GM12878 (cell line): Measurements from ENCODE around the gene CLN6. TPM values are rescaled to one million over a fixed set of nuclear protein-coding genes. Genes with fewer than 3 reads are reported as not detected.

Experiments used
- ATAC-seq: fragments of 200-7000 bp; cut with Tn5 transposase; 3 replicates; pipeline ENCODE4 v1.9.1; 2020; ENCODE audit warnings: mild to moderate bottlenecking, moderate library complexity
- BruUV-seq: library from RNA; stranded (reverse); fragments of 400-500 nt; replicated peaks from 2 replicates; lab custom pipeline; 2021; lab: Mats Ljungman, UMichigan
- CTCF ChIA-PET: fragments of 300-600 bp; sonication (Branson Sonifier 250); formaldehyde crosslinking; extraction: SDS; loops from one replicate; lab custom pipeline; 2021; ENCODE audit warnings: inconsistent platforms; lab: Yijun Ruan, JAX
- POLR2A ChIA-PET: fragments of 350-600 bp; formaldehyde crosslinking; extraction: SDS; loops from one replicate; lab custom pipeline; 2021; ENCODE audit warnings: inconsistent platforms; lab: Charles Lee
- RAD21 ChIA-PET: fragments of 300-600 bp; sonication (Branson Sonifier 250); formaldehyde crosslinking; loops from one replicate; lab custom pipeline; 2023; ENCODE audit warnings: antibody characterized with exemption; ENCODE audit not compliant: unreplicated experiment; lab: Charles Lee
- SMC1A ChIA-PET: fragments of 300-600 bp; sonication (Branson Sonifier 250); formaldehyde crosslinking; loops from one replicate; lab custom pipeline; 2023; ENCODE audit not compliant: unreplicated experiment, uncharacterized antibody; lab: Charles Lee
- DNase-seq: peaks from one replicate; pipeline ENCODE4 v3.0.0-alpha.2; 2011; ENCODE audit warnings: low read depth, low spot score
- FAIRE-seq: peaks from 3 replicates; lab custom pipeline; 2011; peaks lifted over from hg19 to GRCh38; lab: Jason Lieb, UNC
- H2AFZ ChIP-seq: 2 replicates; pipeline ENCODE4 v1.6.0; 2011; ENCODE audit warnings: low read depth, low read length, control low read depth; ENCODE audit not compliant: control insufficient read depth
- H3K27ac ChIP-seq: 2 replicates; pipeline ENCODE4 v1.5.1; 2011; ENCODE audit warnings: control low read depth; ENCODE audit not compliant: control insufficient read depth, insufficient read depth
- H3K27me3 ChIP-seq, 2 experiments: replicated peaks in 1 of 2; 2 replicates each; pipeline versions ENCODE4 v1.6.0 to v1.6.1; 2011; ENCODE audit warnings: low read length in 1 of 2; ENCODE audit not compliant: control insufficient read depth in 2 of 2, insufficient read depth in 2 of 2
- H3K36me3 ChIP-seq, 2 experiments: 2 replicates each; pipeline ENCODE4 v1.5.1; 2011; ENCODE audit warnings: low read length in 1 of 2; ENCODE audit not compliant: control insufficient read depth in 2 of 2, insufficient read depth in 2 of 2
- H3K4me1 ChIP-seq: 2 replicates; pipeline ENCODE4 v1.6.1; 2011; ENCODE audit warnings: mild to moderate bottlenecking, low read length, moderate library complexity, mixed read lengths; ENCODE audit not compliant: control insufficient read depth, insufficient read depth
- H3K4me2 ChIP-seq: 2 replicates; pipeline ENCODE4 v1.6.0; 2011; ENCODE audit warnings: control low read depth; ENCODE audit not compliant: control insufficient read depth, insufficient read depth
- H3K4me3 ChIP-seq: fragments of 200-600 bp; sonication (generic); 2 replicates; pipeline ENCODE4 v1.5.1; 2016
- H3K79me2 ChIP-seq: 2 replicates; pipeline ENCODE4 v1.6.0; 2011; ENCODE audit warnings: low read length; ENCODE audit not compliant: control insufficient read depth, insufficient read depth
- H3K9ac ChIP-seq: 2 replicates; pipeline ENCODE4 v1.8.0; 2011; ENCODE audit warnings: low read length, control low read depth, mixed read lengths; ENCODE audit not compliant: control insufficient read depth, insufficient read depth
- H3K9me3 ChIP-seq: replicated peaks from 3 replicates; pipeline ENCODE4 v1.5.1; 2011; ENCODE audit warnings: mild to moderate bottlenecking, low read length; ENCODE audit not compliant: control insufficient read depth, insufficient read depth
- H4K20me1 ChIP-seq: 2 replicates; pipeline ENCODE4 v1.6.0; 2011; ENCODE audit not compliant: control insufficient read depth, insufficient read depth
- CREB1 ChIP-seq: IDR thresholded peaks from 2 replicates; pipeline ENCODE4 v1.6.1; 2012; ENCODE audit warnings: low read depth, mild to moderate bottlenecking, inconsistent platforms
- FOXK2 ChIP-seq: fragments of 450-650 bp; IDR thresholded peaks from 2 replicates; pipeline ENCODE4 v1.6.1; 2017; ENCODE audit warnings: mild to moderate bottlenecking, moderate library complexity
- FOXM1 ChIP-seq: IDR thresholded peaks from 2 replicates; pipeline ENCODE4 v1.6.1; 2012; ENCODE audit warnings: low read depth, mild to moderate bottlenecking, inconsistent platforms, low read length, moderate library complexity
- JUND ChIP-seq: IDR thresholded peaks from 2 replicates; pipeline ENCODE4 v1.6.1; 2012; ENCODE audit warnings: low read depth, mild to moderate bottlenecking, low read length, improper control_type of control experiment, moderate library complexity
- MEF2A ChIP-seq: IDR thresholded peaks from 2 replicates; pipeline ENCODE4 v1.6.1; 2011; ENCODE audit warnings: low read depth, mild to moderate bottlenecking, low read length, moderate library complexity; ENCODE audit not compliant: insufficient read depth
- MTA3 ChIP-seq: IDR thresholded peaks from 2 replicates; pipeline ENCODE4 v1.6.1; 2012; ENCODE audit warnings: low read length, inconsistent platforms, borderline replicate concordance
- RFX5 ChIP-seq: IDR thresholded peaks from 2 replicates; pipeline ENCODE4 v1.6.1; 2011; ENCODE audit warnings: low read depth, low read length, improper control_type of control experiment
- SIX5 ChIP-seq: IDR thresholded peaks from 2 replicates; pipeline ENCODE4 v1.6.1; 2011; ENCODE audit warnings: mild to moderate bottlenecking, low read depth, low read length, moderate library complexity; ENCODE audit not compliant: severe bottlenecking
- SUZ12 ChIP-seq: fragments of 200-600 bp; sonication (generic); IDR thresholded peaks from one replicate; pipeline ENCODE4 v1.6.1; 2018; ENCODE audit warnings: antibody characterized with exemption, mild to moderate bottlenecking; ENCODE audit not compliant: unreplicated experiment
- TCF7 ChIP-seq: IDR thresholded peaks from 2 replicates; pipeline ENCODE4 v1.6.1; 2014; ENCODE audit warnings: antibody characterized with exemption, borderline replicate concordance
- ZBTB4 ChIP-seq: fragments of 450-650 bp; formaldehyde crosslinking; IDR thresholded peaks from 2 replicates; pipeline ENCODE4 v1.4.0; 2022; ENCODE audit warnings: mild to moderate bottlenecking, moderate library complexity
- WGBS: methylation state at CpG from one replicate; pipeline ENCODE4 v1.1.6; 2016; ENCODE audit warnings: low lambda C conversion rate; ENCODE audit not compliant: insufficient replicate concordance, insufficient coverage; ENCODE audit errors: missing lambda C conversion rate; 5-methylcytosine and 5-hydroxymethylcytosine counted together
- in situ Hi-C: fragments of 300-500 bp; cut with MboI; formaldehyde crosslinking; loops from 9 replicates; pipeline ENCODE4 v1.14.3; 2018; ENCODE audit warnings: mixed read lengths
- intact Hi-C: fragments of 100-400 bp; cut with micrococcal nuclease; formaldehyde crosslinking; loops from one replicate; pipeline ENCODE4 v1.14.2; 2022; ENCODE audit not compliant: unreplicated experiment
- polyA plus RNA-seq, 11 experiments: library from polyadenylated mRNA; depleted of rRNA in 4 of 11; unstranded in 6 of 11; stranded (reverse) in 5 of 11; fragments of >200 nt; fragmentation: Nextera tagmentation in 4 of 11; fragmentation: Illumina TruSeq in 1 of 11; extraction: Ambion mirVana in 4 of 11; extraction: Trizol in 1 of 11; gene quantifications; 1 replicate in 1 of 11; 2 replicates in 10 of 11; pipeline versions ENCODE4 v1.2.1 to v1.2.3, GENCODE V29; 2011 to 2016; ENCODE audit warnings: inconsistent platforms in 2 of 11, missing spikeins in 2 of 11, low read depth in 1 of 11
- total RNA-seq, 4 experiments: library from RNA; depleted of rRNA in 3 of 4; stranded (reverse); fragments of >200 nt in 3 of 4; fragmentation: Illumina TruSeq in 1 of 4; extraction: Trizol in 1 of 4; gene quantifications; 2 replicates each; pipeline versions ENCODE4 v1.2.1 to v1.2.3, GENCODE V29; 2013 to 2021
- TF ChIP-seq, protein P1 (sequence below): IDR thresholded peaks from 2 replicates; pipeline ENCODE4 v1.6.1; 2011; ENCODE audit warnings: low read depth, mild to moderate bottlenecking, low read length, moderate library complexity, borderline replicate concordance; ENCODE audit errors: extremely low read depth
- TF ChIP-seq, protein P2 (sequence below): fragments of 450-650 bp; IDR thresholded peaks from 2 replicates; pipeline ENCODE4 v1.6.1; 2018; ENCODE audit warnings: borderline replicate concordance, mild to moderate bottlenecking; ENCODE audit not compliant: partially characterized antibody

The CLN6 gene
- total and polyA plus RNA-seq, 10 of the 15 experiments (the other 5 are each of a cell fraction or from before 2014, with no cell fraction given): 0.74 to 69.0 (median 30.3) TPM

DNA sequence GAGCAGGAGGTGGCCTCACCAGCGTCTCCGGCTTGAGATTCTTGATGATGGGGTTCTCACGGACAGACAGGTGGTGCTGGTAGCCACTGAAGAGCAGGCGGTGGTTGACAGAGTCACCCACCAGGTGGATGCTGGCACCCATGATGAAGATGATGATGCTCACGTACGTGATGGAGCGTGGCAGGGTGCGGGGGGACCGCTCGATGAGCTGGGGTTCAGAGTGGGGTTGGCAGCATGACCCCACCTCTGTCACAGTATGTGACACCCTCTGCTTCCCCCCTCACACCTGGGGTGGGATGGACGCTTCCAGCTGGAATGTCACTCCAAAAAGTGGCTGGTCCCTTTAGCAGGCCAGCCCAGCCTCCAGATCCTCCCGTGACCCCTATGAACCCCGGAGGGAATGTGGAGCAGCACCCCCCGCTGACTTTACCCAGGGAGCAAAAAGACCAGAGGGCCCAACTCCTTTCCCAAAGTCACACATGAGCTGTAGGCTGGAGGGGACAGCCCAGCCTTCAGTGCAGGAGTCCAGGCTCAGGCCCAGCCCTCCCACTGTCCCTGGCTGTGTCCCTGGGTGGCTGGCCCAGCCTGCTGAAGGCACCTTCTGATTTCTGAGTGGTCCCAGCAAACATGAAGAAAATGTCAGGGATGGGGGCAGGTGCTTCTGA lies 17.7 kb downstream of the CLN6 start:
- H3K9ac ChIP-seq: no peak overlapping the region
- no peaks in the 10 kb centered on the region for H4K20me1 ChIP-seq
- no TSS peak for BruUV-seq
- 95% methylated on average over 13 of the region's 14 CpGs for whole genome bisulfite sequencing
- peaks cover 10 to 21% of the 10 kb centered on the region in 2 experiments for H3K36me3 ChIP-seq
- no peaks in the 10 kb centered on the region for H3K9me3 ChIP-seq
- intact Hi-C loops (no loop called here), in situ Hi-C loops (no loop called here)
- no peak overlapping the region for H3K4me2 ChIP-seq
- CTCF ChIA-PET: no interaction called here
- no peak overlapping the region for H3K4me3 ChIP-seq
- RAD21 ChIA-PET: interaction anchor here (1.6 kb wide), 1 partner anchor 349 kb away, joined by 4 read pairs; no protein-coding TSS in a partner anchor
- FAIRE-seq (no peak), ATAC-seq (no peak), DNase-seq (no peak)
- H3K4me1 ChIP-seq: peaks cover 20% of the 10 kb centered on the region
- H2AFZ ChIP-seq: no peak overlapping the region
- TF ChIP-seq ZBTB4 (CRISPR knock-in tag) (no peak), SUZ12 (no peak), SIX5 (no peak), JUND (no peak), MEF2A (no peak), RFX5 (no peak), CREB1 (no peak), FOXK2 (no peak), FOXM1 (no peak), MTA3 (no peak), TCF7 (no peak)
- TF ChIP-seq, protein P1, sequence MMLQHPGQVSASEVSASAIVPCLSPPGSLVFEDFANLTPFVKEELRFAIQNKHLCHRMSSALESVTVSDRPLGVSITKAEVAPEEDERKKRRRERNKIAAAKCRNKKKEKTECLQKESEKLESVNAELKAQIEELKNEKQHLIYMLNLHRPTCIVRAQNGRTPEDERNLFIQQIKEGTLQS: no peak
- TF ChIP-seq, protein P2, sequence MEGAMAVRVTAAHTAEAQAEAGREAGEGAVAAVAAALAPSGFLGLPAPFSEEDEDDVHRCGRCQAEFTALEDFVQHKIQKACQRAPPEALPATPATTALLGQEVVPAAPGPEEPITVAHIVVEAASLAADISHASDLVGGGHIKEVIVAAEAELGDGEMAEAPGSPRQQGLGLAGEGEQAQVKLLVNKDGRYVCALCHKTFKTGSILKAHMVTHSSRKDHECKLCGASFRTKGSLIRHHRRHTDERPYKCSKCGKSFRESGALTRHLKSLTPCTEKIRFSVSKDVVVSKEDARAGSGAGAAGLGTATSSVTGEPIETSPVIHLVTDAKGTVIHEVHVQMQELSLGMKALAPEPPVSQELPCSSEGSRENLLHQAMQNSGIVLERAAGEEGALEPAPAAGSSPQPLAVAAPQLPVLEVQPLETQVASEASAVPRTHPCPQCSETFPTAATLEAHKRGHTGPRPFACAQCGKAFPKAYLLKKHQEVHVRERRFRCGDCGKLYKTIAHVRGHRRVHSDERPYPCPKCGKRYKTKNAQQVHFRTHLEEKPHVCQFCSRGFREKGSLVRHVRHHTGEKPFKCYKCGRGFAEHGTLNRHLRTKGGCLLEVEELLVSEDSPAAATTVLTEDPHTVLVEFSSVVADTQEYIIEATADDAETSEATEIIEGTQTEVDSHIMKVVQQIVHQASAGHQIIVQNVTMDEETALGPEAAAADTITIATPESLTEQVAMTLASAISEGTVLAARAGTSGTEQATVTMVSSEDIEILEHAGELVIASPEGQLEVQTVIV: no peak
- H3K79me2 ChIP-seq: peaks cover 9% of the 10 kb centered on the region
- SMC1A ChIA-PET: interaction anchor here (1.1 kb wide), 1 partner anchor 57 kb away, joined by 3 read pairs; no protein-coding TSS in a partner anchor
- no peak overlapping the region for H3K27ac ChIP-seq
- H3K27me3 ChIP-seq: no peaks in the 10 kb centered on the region
- POLR2A ChIA-PET: interaction anchor here (0.5 kb wide), 1 partner anchor 12 kb away, joined by 5 read pairs; no protein-coding TSS in a partner anchor
